Measurements from ENCODE around the gene MICAL2.

The MICAL2 gene

DNA sequence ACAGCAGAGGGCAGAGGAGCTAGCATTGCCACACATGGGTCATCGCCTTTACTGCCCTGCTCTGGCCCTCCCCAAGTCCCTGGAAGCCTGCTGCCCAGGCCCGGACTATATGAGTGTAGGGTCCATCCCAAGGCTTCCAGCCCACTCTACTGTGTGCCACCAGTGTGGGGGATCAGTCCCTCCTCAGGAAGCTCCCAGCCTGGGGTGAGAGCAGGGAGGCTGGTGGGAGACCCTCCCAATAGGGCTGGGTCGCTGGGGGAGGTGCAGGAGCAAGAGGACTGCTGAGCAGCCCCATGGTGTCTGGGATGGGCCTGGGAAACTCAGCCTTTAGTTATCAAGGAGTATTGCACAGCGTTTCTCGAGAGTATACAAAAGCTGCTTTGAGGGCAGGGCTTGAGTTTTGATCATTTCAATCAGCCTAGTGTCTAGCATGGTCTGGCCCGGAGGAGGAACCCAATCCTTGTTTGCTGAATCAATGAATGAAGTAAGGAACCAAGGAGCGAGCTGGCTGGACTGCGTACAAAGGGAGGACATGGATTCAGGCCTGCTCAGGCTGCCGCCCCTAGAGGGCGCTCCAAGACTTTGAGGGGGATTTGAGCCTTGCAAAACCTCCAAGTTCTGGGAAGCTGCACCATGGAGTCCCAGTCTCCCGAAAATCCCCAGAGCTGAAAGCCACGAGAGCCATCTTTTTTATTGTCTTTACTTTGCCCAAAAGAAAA, 178.0 kb downstream of the MICAL2 start:
- peak; percentile 83 for DNase-seq (ENCODE audit: low spot score)

DNA sequence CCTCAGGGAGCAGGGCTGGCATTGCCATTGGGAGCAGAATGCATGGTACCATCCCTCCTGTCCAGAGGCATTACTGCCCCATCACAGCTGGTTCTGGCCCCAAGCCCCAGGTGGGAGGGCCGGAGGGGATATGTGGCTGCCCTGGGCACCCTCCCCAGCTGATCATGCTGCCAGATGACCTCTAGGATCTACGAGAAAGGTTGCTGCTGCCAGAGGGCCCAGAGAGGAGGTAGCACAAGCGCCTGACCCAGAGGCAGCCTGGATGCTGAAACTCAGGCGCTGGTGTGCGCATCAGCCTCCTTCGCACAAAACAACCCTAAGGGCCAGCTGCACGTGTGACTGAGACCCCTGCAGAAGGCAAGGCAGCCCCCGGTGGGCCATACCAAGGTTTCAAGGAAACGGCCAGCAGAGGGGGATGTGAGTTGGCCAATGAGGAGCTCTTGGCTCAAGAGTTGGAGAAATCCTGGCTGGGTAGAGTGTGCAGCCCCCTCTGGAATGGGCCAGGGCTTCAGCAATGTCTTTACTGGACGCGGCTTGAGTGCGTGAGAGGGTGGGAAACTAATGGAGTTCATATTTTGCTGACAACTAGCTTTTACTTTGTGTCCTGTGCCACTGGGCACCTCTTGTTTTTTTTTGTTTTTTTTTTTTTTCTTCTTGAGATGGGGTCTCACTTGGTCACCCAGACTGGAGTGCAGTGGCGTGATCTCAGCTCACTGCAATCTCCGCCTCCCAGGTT, 178.7 kb downstream of the MICAL2 start:
- no peak for DNase-seq (ENCODE audit: low spot score)

DNA sequence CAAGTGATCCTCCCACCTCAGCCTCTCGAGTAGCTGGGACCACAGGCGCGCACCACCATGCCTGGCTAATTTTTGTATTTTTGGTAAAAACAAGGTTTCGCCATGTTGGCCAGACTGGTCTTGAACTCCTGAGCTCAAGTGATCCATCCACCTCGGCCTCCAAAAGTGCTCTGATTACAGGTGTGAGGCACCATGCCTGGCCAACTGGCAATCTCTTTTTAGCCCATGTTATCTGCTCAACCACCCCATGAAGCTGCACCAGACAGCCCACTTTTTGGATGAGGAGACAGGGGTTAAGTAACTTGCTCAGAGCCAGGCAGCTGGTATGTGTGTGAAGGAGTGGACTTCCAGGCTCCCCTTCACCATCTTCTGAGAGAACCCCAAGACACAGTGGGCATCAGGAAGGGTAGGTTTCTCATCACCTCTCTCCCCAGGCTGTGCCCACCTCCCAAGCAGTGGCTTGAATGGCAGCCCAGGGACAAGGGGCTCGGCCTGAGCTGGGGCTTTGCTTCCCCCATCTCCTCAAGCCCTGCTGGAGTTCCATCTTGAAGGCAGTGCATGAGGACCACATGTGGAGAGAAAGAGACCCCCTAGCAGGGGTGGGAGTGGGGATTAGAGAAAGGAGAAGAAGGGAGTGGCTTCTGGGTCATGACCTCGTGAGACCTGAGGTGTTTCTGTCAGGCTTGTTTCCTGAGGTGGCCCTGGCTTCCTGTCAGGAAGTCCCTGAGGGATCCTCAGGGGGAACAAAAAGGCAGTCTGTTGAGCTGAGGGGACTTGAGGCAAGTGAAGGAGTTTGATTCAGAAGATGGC, 179.5 kb downstream of the MICAL2 start:
- no peak for DNase-seq (ENCODE audit: low spot score)

DNA sequence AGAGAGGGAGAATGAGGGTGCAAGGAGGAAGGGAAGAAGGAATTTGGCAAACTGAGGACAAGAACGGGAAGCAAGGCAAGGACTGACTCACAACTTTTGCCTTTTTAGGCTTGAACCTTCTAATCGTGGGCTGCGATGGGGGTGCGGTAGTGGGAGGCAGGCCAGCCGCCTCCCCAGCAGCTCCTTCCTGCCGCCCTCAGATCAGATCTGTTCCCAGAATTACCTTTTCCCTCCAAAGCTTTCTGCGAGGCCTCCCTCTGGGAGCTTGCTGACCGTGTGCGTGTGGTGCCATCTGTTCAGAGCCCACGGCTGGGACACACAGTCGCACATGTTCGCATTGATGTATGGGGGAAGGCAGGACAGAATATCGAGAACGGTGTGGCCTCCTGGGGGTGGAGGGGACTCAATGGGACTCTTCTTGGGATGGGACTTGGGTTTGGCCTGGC, 180.1 kb downstream of the MICAL2 start:
- no peak for DNase-seq (ENCODE audit: low spot score)

DNA sequence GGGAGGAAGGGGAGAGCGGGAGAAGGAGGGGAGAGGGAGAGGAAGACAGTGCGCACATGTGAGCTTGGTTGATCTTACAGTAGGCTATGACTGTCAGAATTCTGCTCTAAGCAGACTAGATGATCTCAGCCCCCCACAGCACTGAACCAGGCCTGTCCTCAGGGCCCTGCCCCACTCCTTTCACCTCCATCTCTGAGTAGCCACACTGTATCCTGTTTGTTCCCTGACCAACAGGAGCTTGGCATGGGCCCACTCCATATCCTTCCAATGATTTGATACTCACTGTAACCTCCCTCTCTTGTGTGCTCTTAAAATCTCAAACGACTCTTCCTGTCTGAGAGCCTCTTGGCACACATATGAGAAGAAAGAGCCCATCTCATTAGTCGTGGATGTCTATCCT, 180.9 kb downstream of the MICAL2 start:
- no peak for DNase-seq (ENCODE audit: low spot score)

DNA sequence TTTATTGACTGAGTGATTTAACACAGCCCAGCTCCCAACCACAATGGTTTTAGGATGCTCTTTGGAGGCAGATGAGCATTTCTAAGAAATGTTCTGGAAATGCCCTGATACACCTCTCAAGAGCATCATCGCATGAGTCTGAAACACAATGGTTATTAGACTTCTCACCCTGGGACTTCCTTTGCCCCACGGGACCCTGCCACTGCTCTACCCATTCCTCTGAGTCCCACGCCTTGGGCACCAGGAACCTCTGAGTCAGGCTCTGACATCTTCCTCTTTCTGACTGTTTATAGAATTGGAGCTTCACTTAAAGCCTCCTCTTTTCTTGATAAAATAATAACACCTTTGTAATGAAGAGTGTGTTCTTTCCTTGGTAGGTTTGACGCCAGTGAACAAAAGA, 181.4 kb downstream of the MICAL2 start:
- DNase-seq (ENCODE audit: low spot score) = no peak

DNA sequence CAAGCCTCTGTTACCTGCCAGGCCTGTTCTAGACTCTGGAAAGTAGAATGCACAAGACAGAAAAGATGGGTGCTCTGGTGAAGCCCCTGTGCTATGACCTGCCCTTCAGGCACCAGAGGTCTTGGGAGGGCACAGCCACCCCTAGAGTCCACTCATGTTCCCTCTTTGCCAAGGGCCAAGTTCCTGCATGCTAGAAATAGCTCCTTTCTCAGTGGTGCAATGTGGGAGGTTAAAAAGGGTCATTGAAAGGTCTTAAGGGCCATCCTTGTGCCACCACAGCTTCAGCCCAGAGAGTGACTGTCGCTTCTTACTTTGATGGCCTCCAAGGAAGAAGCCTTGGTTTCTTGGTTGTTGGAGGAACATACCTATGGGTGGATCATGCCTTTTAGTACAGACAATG, 182.4 kb downstream of the MICAL2 start:
- no peak for DNase-seq (ENCODE audit: low spot score)

DNA sequence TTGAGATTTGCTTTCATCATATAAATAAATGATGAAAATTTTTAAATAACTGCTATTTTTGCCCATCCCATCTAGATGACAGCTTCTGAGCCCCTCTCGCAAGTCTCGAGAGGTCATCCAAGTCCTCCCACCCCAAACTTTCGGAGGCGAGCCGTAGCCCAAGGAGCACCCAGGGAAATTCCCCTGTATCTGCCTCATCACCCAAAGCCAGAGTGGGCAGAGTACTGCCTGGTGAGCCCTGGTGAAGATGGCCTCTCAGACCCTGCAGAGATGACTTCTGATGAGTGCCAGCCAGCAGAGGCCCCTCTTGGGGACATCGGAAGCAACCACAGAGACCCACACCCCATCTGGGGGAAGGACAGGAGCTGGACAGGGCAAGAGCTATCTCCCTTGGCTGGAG, 183.1 kb downstream of the MICAL2 start:
- DNase-seq (ENCODE audit: low spot score) = no peak

DNA sequence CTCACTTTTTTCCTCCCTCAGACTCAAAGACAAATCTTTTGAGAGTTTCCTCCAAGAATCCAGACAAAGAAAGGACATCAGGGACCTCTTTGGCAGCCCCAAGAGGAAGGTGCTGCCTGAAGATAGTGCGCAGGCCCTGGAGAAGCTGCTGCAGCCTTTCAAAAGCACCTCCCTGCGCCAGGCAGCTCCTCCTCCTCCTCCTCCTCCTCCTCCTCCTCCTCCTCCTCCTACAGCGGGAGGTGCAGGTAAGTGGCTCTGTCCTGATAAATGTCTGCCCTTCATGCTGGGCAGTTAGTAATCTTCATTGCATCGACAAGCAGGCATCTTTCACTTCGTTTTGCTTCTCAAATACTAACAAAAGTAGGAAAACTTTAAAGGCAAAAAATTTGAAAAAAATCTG, 184.2 kb downstream of the MICAL2 start:
- DNase-seq (ENCODE audit: low spot score) = no peak

DNA sequence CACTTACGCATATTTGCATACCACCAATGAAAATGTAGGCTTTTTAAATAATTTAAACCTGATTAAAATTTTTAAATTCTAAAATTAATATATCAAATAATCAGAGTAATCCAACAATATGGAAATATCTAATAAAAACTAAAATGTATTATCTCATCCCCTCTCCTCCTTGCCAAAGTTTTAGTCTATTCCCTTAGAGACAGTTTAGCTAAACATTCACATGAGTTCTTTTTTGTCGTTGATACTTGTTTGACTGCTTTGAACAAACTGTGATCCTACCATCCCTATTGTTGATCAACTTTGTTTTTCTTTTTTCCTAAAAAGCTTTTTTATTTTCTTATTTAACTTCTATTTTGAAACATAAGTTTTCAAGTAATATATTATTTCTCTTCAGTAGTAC, 185.6 kb downstream of the MICAL2 start:
- no peak for DNase-seq (ENCODE audit: low spot score)

DNA sequence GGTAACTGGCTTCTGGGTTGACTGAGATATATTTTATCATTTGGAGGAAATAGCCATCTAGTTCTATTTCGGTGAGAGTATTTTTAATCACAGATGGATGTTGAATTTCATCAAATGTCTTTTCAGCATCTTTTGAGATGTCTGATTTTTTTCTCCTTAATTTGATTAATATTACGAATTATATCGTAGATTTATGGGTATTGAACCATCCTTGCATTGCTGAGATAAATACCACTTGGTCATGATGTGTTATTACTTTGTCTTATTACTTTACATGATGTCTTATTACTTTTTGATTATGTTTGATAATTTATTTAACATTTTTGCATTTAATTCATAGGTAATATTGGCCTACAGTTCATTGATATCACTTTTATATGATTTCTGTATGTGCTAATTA, 188.2 kb downstream of the MICAL2 start:
- no peak for DNase-seq (ENCODE audit: low spot score)

DNA sequence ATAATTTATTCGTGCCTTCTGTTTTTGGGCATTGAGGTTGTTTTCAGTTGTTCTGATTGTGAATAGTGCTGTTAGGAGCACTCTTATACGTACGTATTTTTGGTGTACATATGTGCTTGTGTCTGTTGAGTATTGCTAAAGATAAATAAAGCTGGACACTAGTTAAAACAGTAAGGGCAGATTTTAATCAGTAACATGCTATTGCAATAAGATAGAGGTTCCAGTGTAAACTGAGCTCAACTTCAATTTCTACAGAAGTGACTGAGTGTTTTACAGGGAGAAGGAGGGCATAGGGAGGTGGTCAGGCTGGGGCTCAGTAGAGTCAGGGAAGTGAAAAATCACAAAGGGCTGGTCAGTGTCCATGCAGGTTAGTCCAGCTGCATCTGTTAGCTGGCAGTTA, 191.0 kb downstream of the MICAL2 start:
- DNase-seq (ENCODE audit: low spot score) = no peak

DNA sequence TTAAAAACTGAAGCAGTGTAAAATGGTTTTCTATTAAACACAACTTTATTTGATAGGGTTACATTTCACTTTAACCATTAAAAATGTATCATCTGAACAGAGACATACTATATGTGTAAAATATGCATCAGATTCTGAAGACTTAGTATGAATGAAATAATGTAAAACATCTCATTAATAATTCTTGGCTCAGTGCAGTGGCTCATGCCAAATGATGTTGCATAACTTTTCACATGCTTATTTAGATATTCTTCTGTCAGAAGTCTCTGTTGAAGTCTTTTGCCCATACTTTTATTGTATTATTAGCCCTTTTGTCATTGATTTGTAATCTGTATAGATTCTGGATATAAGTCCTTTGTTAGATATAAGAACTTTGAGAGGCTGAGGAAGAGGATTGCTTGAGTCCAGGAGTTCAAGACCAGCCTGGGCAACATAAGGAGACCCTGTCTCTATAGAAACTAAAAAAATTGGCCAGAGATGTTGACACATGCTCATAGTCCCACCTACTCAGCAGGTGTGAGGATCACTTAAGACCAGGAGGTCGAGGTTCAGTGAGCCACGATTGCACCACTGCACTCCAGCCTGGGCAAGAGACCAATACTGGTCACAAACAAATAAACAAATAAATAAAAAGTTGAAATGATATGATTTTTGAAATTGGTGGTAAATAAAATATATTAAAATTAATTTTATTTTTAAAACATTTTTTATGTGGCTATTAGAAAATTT, 193.2 kb downstream of the MICAL2 start:
- no peak for DNase-seq (ENCODE audit: low spot score)

DNA sequence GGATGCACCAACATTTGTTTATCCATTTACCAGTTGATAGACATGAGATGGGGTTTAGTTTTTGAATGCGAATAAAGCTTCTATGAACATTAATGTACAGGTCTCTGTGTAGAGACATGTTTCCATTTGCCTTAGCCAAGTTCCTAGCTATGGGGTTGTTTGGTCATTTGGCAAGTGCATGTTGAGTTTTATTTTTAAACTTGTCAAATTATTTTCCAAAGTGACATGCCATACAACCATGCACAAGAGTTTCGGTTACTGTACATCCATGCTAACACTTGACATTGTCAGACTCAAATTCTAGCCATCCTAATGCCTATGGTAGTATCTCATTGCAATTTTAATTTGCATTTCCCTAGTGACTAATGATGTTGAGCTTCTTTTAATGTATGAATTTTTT, 196.4 kb downstream of the MICAL2 start:
- no peak for DNase-seq (ENCODE audit: low spot score)

DNA sequence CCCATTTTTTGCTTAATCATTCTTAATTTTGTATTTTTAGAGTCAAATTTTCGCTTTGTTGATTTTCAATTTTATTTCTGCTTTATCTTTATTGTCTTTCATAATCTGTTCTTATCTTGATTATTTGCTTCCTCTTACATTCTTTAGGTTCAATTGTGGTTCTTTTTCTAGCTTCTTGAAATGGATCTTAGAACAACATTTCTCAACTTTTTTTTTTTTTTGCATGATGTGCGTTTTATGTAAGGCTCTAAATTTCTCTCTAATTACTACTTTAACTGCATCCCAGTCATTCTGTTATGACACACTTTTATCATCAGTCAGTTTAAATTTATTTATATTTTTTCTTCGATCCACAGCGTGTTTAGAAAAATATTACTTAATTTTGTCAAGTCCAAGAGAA, 201.7 kb downstream of the MICAL2 start:
- DNase-seq (ENCODE audit: low spot score) = no peak
